ENCODE data around the gene SLC66A2.

The SLC66A2 gene

GRCh38 chr18:79875531-79875919 is 75.9 kb downstream of the SLC66A2 start:
- Histone ChIP-seq H3K9me2 (replicated peaks; ENCODE audit: insufficient read depth, low read length) (no peaks in the 10 kb centered on the region), H3K4me1 (ENCODE audit: low read length) (no peaks in the 10 kb centered on the region), H3K27me3 (replicated peaks; ENCODE audit: insufficient read depth, low read length) (no peaks in the 10 kb centered on the region), H3F3A (ENCODE audit: insufficient read depth, low read length) (no peaks in the 10 kb centered on the region), H3K9ac (ENCODE audit: low read length) (no peak overlapping the region), H3K9me3 (replicated peaks; ENCODE audit: insufficient read depth, low read length) (no peaks in the 10 kb centered on the region), H3K4me2 (ENCODE audit: low read depth, low read length) (no peak overlapping the region), H4K20me1 (ENCODE audit: insufficient read depth, low read length) (no peaks in the 10 kb centered on the region), H3K79me2 (ENCODE audit: low read length) (no peaks in the 10 kb centered on the region), H3K27ac (ENCODE audit: low read length) (no peak overlapping the region), H3K4me3 (ENCODE audit: low read length) (no peak overlapping the region), H2AFZ (ENCODE audit: low read length) (no peak overlapping the region), H3K36me3 (replicated peaks; ENCODE audit: insufficient read depth, low read length) (no peaks in the 10 kb centered on the region)
- no peak for DNase-seq
- TF ChIP-seq EZH2phosphoT487 (IDR thresholded peaks at IDR 0.05; ENCODE audit: low read length): no peak
- no peak for TF ChIP-seq EZH2 (optimal IDR thresholded peaks at IDR 0.05; ENCODE audit: low read depth, low read length)
- TF ChIP-seq CTCF (IDR thresholded peaks at IDR 0.05; ENCODE audit: low read length): no peak

DNA sequence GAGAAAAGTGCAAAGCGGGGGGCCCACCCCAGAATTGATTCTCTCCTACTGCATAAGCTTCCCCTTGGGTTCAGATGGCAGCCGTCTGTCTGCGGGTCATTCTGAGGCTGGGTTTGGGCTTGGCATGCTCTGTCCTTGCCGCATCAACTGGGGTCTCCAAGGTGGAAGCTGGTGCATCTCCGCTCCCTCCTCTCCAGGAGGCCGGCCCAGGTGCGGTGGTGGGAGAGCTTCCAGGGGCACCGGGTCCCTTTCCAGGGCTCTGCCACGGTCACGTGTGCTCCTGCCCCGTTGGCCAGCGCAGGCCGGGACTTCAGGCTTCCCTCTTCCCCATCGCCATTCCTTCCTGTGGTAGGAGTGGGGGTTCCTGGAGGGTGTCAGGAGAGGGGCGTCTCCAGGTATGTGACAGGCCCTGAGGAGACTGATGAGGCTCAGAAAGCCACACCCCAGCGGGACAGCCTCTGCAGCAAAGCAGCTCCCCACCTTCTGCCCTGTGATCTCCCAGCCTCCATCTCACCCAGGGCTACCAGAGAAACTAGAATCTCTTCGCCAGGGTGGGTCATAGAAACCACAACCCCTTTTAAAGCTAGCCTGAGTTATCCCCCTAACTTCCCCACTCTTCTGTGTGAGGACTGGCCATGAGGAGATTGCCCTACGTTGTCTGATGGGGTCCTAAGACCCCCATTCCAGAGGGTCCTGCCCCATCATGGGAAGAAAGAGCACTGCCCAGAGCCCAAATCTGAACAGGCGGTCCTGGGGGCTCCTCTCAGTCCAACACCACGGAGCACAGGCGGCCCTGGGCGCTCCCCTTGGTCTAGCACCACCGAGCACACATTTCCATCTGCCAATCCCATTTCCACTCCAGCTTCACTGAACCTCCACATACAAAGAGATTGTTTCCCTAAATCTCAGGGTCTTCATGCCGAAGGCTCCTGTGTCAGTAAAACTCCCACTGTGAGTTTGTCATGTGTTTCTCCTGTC is 76.6 kb downstream of the SLC66A2 start:
- Histone ChIP-seq H3K27ac (ENCODE audit: low read length) (no peak overlapping the region), H3K4me1 (ENCODE audit: low read length) (no peaks in the 10 kb centered on the region), H3K79me2 (ENCODE audit: low read length) (no peaks in the 10 kb centered on the region), H2AFZ (ENCODE audit: low read length) (no peak overlapping the region), H3K9me3 (replicated peaks; ENCODE audit: insufficient read depth, low read length) (no peaks in the 10 kb centered on the region), H4K20me1 (ENCODE audit: insufficient read depth, low read length) (no peaks in the 10 kb centered on the region), H3K9ac (ENCODE audit: low read length) (no peak overlapping the region), H3F3A (ENCODE audit: insufficient read depth, low read length) (no peaks in the 10 kb centered on the region), H3K36me3 (replicated peaks; ENCODE audit: insufficient read depth, low read length) (no peaks in the 10 kb centered on the region), H3K9me2 (replicated peaks; ENCODE audit: insufficient read depth, low read length) (no peaks in the 10 kb centered on the region), H3K27me3 (replicated peaks; ENCODE audit: insufficient read depth, low read length) (no peaks in the 10 kb centered on the region), H3K4me2 (ENCODE audit: low read depth, low read length) (no peak overlapping the region), H3K4me3 (ENCODE audit: low read length) (no peak overlapping the region)
- no peak for TF ChIP-seq EZH2phosphoT487 (IDR thresholded peaks at IDR 0.05; ENCODE audit: low read length)
- TF ChIP-seq CTCF (IDR thresholded peaks at IDR 0.05; ENCODE audit: low read length): no peak
- TF ChIP-seq EZH2 (optimal IDR thresholded peaks at IDR 0.05; ENCODE audit: low read depth, low read length): no peak
- DNase-seq: no peak

DNA sequence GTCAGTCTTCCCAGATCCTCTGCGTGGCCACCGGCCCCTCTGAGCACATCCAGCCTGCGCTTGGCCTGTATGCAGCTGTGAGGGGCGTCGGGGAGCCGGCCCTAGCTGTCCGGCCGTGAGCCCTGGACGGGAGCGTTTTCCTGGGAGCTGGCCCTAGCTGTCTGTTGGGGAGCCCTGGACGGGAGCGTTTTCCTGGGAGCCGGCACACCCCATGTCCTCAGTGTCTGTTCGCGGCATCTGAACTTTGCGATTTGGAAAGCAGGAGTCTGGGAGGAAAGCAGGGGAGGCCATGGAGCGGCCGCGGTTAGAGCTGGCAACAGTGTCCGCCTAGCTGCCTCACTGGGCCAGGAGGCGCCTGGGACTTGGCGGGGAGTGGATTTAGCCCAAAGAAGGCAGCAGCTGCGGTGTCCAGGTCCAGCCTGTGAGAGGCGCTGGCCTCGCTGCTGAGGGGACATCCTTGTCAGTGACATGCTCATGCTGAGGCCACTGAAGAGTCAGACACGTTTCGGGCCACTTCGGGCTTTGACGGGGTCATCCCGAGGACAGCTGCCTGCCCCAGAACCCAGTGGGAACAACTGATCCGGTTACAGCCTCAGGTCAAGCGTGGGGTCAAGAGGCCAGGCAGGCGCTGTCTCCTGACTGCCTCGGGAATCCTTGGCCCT is 77.9 kb downstream of the SLC66A2 start:
- Histone ChIP-seq H3K27ac (ENCODE audit: low read length) (no peak overlapping the region), H3F3A (ENCODE audit: insufficient read depth, low read length) (no peaks in the 10 kb centered on the region), H3K4me2 (ENCODE audit: low read depth, low read length) (no peak overlapping the region), H4K20me1 (ENCODE audit: insufficient read depth, low read length) (no peaks in the 10 kb centered on the region), H3K79me2 (ENCODE audit: low read length) (no peaks in the 10 kb centered on the region), H3K9ac (ENCODE audit: low read length) (no peak overlapping the region), H3K4me1 (ENCODE audit: low read length) (no peaks in the 10 kb centered on the region), H3K9me3 (replicated peaks; ENCODE audit: insufficient read depth, low read length) (no peaks in the 10 kb centered on the region), H3K4me3 (ENCODE audit: low read length) (no peak overlapping the region), H3K36me3 (replicated peaks; ENCODE audit: insufficient read depth, low read length) (no peaks in the 10 kb centered on the region), H3K27me3 (replicated peaks; ENCODE audit: insufficient read depth, low read length) (no peaks in the 10 kb centered on the region), H3K9me2 (replicated peaks; ENCODE audit: insufficient read depth, low read length) (no peaks in the 10 kb centered on the region), H2AFZ (ENCODE audit: low read length) (no peak overlapping the region)
- TF ChIP-seq EZH2phosphoT487 (IDR thresholded peaks at IDR 0.05; ENCODE audit: low read length) (no peak), CTCF (IDR thresholded peaks at IDR 0.05; ENCODE audit: low read length) (no peak), EZH2 (optimal IDR thresholded peaks at IDR 0.05; ENCODE audit: low read depth, low read length) (no peak)
- DNase-seq: no peak

Data from MM.1S (cell line).